Left ventricle myocardium inferior (tissue), 1 donor: ENCODE results near the gene PIP5K1C. TPM values are rescaled to one million over a fixed set of nuclear protein-coding genes. Genes with fewer than 3 reads are reported as not detected.
A peak's percentile ranks its signal among the peaks of the same experiment; 100 is the strongest.

ENCODE experiments used
- DNase-seq: peaks from one replicate; pipeline ENCODE4 v3.0.0-alpha.2; 2020
- H3K27ac ChIP-seq: fragments of 200-600 bp; replicated peaks from 2 replicates; pipeline ENCODE4 v1.8.0; 2021
- H3K27me3 ChIP-seq: fragments of 200-600 bp; 2 replicates; pipeline ENCODE4 v1.8.0; 2021; ENCODE audit warnings: low read depth
- H3K36me3 ChIP-seq: fragments of 200-600 bp; 2 replicates; pipeline ENCODE4 v1.8.0; 2021
- H3K4me1 ChIP-seq: fragments of 200-600 bp; 2 replicates; pipeline ENCODE4 v1.8.0; 2021
- H3K4me3 ChIP-seq: fragments of 200-600 bp; 2 replicates; pipeline ENCODE4 v1.8.0; 2021; ENCODE audit warnings: mild to moderate bottlenecking, moderate library complexity
- H3K9me3 ChIP-seq: fragments of 200-600 bp; replicated peaks from 2 replicates; pipeline ENCODE4 v1.8.0; 2021
- intact Hi-C: fragments of 100-400 bp; cut with micrococcal nuclease; formaldehyde crosslinking; loops from one replicate; pipeline ENCODE4 v1.11.0; 2022
- total RNA-seq: library from RNA; stranded (reverse); fragmentation: NEBNext Ultra II Directional; extraction: Animal tissue kit (Norgen Biotek cat#: 25700); gene quantifications from one replicate; pipeline ENCODE4 v1.2.1, GENCODE V29; 2021
- TF ChIP-seq, protein P1 (sequence below): fragments of 200-600 bp; IDR thresholded peaks from 2 replicates; pipeline ENCODE4 v1.8.0; 2021; ENCODE audit warnings: antibody characterized with exemption, mild to moderate bottlenecking, borderline replicate concordance
- donor health status: DM: no; HTN: yes; CAD: no; lungs with severe emphysema.

The PIP5K1C gene
- total RNA-seq, 1 donor from 2014 or later, result 31.6 TPM

DNA sequence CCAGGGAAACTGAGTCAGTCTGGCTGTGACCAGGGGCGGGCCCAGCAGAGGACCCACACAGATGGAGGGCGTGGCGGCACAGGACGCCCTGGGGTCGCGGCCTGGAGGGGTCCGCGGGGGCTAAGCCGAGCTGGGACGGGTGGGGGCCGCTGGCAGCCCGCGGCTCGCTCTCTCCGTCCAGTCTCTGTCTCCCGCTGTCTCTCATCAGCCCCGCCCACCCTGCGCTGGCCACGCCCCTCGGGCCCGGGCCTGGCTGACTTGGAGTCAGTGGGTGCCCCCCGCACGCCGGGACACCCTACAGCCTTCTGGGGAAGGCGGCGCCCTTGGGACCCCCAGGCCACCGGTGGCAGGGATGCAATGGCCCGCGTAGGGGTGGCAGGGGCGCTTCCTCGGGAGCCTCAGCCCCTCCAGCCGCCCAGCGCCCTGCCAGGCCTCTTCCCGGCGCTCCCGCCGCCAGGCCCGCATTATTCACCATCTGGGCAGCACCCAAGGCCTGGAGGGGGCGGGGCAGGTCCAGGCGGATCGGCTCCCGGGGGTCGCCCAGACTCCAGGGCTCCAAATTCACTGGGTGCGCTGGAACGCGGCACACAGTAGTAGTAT lies 93.5 kb downstream of the PIP5K1C start, which contains the start of gene TBXA2R:
Gene TBXA2R, minus strand, starts transcription at position 186 of the 600 bp plus-strand sequence. CDS start 6,241 bp downstream, outside the sequence.
- TF ChIP-seq, protein P1, sequence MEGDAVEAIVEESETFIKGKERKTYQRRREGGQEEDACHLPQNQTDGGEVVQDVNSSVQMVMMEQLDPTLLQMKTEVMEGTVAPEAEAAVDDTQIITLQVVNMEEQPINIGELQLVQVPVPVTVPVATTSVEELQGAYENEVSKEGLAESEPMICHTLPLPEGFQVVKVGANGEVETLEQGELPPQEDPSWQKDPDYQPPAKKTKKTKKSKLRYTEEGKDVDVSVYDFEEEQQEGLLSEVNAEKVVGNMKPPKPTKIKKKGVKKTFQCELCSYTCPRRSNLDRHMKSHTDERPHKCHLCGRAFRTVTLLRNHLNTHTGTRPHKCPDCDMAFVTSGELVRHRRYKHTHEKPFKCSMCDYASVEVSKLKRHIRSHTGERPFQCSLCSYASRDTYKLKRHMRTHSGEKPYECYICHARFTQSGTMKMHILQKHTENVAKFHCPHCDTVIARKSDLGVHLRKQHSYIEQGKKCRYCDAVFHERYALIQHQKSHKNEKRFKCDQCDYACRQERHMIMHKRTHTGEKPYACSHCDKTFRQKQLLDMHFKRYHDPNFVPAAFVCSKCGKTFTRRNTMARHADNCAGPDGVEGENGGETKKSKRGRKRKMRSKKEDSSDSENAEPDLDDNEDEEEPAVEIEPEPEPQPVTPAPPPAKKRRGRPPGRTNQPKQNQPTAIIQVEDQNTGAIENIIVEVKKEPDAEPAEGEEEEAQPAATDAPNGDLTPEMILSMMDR, result no peak
- intact Hi-C loops, result no loop called here
- peaks cover 10% of the 10 kb centered on the region for H3K36me3 ChIP-seq
- H3K27me3 ChIP-seq, result peaks cover 30% of the 10 kb centered on the region
- H3K4me1 ChIP-seq, result peaks cover 69% of the 10 kb centered on the region
- peak within 1 kb of the TSS; percentile 92 for H3K27ac ChIP-seq
- no peaks in the 10 kb centered on the region for H3K9me3 ChIP-seq
- H3K4me3 ChIP-seq, result peak within 1 kb of the TSS; percentile 72
- DNase-seq, result peak; percentile 81

DNA sequence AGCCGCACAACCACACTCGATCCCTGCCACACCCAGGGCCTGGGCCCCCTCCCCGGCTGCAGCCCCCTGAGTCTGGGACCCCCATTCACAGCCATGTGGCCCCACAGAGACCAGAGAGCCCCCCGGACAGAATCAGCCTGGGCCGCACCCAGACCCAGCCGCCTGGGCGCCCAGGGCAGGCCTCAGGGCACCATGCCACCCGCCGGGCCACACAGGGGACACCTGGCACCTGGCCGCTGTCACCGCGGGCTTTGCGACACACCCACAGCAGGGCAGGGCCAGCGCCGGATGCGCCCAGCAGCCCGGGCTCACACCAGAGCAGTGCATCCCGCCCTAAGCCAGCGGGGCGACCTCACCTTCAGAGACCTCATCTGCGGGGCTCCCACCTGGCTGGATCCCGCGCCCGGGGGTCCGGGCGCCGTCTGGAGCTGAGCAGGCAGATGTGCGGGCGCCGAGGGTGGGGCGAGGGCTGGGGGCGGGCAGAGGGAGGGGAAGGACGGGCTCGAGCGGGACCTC lies 94.0 kb downstream of the PIP5K1C start:
- Histone ChIP-seq H3K36me3 (peaks cover 4% of the 10 kb centered on the region), H3K27ac (peak overlapping the region; percentile 92), H3K4me1 (peaks cover 69% of the 10 kb centered on the region), H3K4me3 (peak overlapping the region; percentile 72), H3K27me3 (peaks cover 30% of the 10 kb centered on the region), H3K9me3 (no peaks in the 10 kb centered on the region)
- TF ChIP-seq, protein P1, result no peak
- DNase-seq, result no peak
- intact Hi-C loops, result no loop called here

DNA sequence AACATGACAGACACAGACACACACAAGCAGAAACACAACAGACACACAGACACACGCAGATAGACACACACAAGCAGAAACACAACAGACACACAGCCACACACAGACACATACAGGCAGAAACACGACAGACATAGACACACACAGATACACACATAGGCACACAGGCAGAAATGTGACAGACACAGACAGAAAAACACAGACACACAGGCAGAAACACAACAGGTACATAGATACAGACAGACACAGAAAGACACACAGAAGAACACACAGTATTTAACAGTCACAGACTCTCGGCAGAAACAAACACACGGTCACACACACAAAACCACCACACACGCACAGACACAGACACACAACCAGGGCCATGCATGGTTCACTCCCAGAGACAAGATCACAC lies 94.5 kb downstream of the PIP5K1C start:
- Histone ChIP-seq H3K36me3 (no peaks in the 10 kb centered on the region), H3K4me3 (peak overlapping the region; percentile 72), H3K4me1 (peaks cover 69% of the 10 kb centered on the region), H3K27ac (peak overlapping the region; percentile 92), H3K9me3 (no peaks in the 10 kb centered on the region), H3K27me3 (peaks cover 30% of the 10 kb centered on the region)
- DNase-seq, result no peak
- TF ChIP-seq, protein P1, result no peak
- intact Hi-C loops, result no loop called here

DNA sequence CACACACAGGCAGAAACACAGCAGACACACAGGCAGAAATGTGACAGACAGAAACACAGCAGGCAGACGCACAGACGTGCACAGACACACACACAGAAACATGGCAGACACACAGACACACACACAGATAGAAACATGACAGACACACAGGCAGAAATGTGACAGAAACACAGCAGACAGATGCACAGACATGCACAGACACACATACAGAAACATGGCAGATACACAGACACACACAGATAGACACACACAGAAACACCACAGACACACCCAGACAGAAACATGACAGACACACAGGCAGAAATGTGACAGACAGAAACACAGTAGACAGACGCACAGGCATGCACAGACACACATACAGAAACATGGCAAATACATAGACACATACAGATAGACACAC lies 94.9 kb downstream of the PIP5K1C start:
- Histone ChIP-seq H3K27me3 (peaks cover 30% of the 10 kb centered on the region), H3K36me3 (no peaks in the 10 kb centered on the region), H3K27ac (peak overlapping the region; percentile 92), H3K4me1 (peaks cover 66% of the 10 kb centered on the region), H3K9me3 (no peaks in the 10 kb centered on the region), H3K4me3 (peak overlapping the region; percentile 72)
- intact Hi-C loops, result no loop called here
- TF ChIP-seq, protein P1, result no peak
- no peak for DNase-seq

DNA sequence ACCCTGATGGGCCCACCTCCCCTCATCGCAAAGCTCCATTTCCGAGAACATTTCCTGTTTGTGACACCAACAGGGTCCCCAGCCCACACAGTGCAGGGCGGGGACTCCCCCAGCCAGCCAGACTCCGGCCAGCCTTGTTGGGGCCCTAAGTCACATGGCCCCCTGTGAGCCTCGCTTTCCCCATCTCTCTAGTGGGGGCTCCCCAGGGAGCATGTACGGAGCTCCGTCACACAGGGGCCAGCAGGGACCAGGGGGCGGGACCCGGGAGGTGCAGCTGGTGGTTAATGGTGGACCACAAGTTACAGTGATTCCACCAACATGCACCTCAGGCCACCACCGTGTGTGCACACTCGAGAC lies 95.3 kb downstream of the PIP5K1C start:
- Histone ChIP-seq H3K4me1 (peaks cover 62% of the 10 kb centered on the region), H3K9me3 (no peaks in the 10 kb centered on the region), H3K27ac (peak overlapping the region; percentile 92), H3K4me3 (peak overlapping the region; percentile 72), H3K36me3 (no peaks in the 10 kb centered on the region), H3K27me3 (peaks cover 30% of the 10 kb centered on the region)
- TF ChIP-seq, protein P1, result no peak
- no peak for DNase-seq
- intact Hi-C loops, result no loop called here
